Panc1 (cell line): Measurements from ENCODE around the gene SGPP1. TPM values are rescaled to one million over a fixed set of nuclear protein-coding genes. Genes with fewer than 3 reads are reported as not detected.

ENCODE experiments used
- ATAC-seq: fragments of 200-7000 bp; cut with Tn5 transposase; 2 replicates; pipeline ENCODE4 v1.9.1; 2020; ENCODE audit warnings: mild to moderate bottlenecking, moderate library complexity
- BruUV-seq: library from RNA; stranded (reverse); fragments of 400-500 nt; replicated peaks from 2 replicates; lab custom pipeline; 2021; lab: Mats Ljungman, UMichigan
- CTCF ChIA-PET: fragments of 300-600 bp; sonication (Branson Sonifier 250); formaldehyde crosslinking; loops from one replicate; lab custom pipeline; 2022; ENCODE audit warnings: antibody characterized with exemption; lab: Charles Lee
- POLR2A ChIA-PET: fragments of 300-600 bp; sonication (Branson Sonifier 250); formaldehyde crosslinking; loops from one replicate; lab custom pipeline; 2022; ENCODE audit warnings: antibody characterized with exemption; lab: Charles Lee
- DNase-seq: peaks from one replicate; pipeline ENCODE4 v3.0.0-alpha.2; 2010; ENCODE audit warnings: low read depth, low spot score
- H3K27ac ChIP-seq: 2 replicates; pipeline ENCODE4 v1.5.1; 2011; ENCODE audit warnings: mild to moderate bottlenecking, low read length, inconsistent platforms
- H3K27me3 ChIP-seq: fragments of 200-500 bp; sonication (Bioruptor generic); 2 replicates; pipeline ENCODE4 v1.6.0; 2014; ENCODE audit warnings: low read length, inconsistent platforms; ENCODE audit not compliant: control insufficient read depth, insufficient read depth
- H3K36me3 ChIP-seq: fragments of 200-500 bp; sonication (Bioruptor generic); 2 replicates; pipeline ENCODE4 v1.5.1; 2014; ENCODE audit warnings: inconsistent platforms, mild to moderate bottlenecking, low read length, moderate library complexity; ENCODE audit not compliant: control insufficient read depth, insufficient read depth
- H3K4me1 ChIP-seq: 2 replicates; pipeline ENCODE4 v1.5.1; 2011; ENCODE audit warnings: inconsistent platforms, mild to moderate bottlenecking, low read length, moderate library complexity; ENCODE audit not compliant: control insufficient read depth, insufficient read depth
- H3K4me3 ChIP-seq, 2 experiments: 2 replicates each; pipeline ENCODE4 v1.5.1; 2011 to 2012; ENCODE audit warnings: low read depth in 2 of 2, low read length in 2 of 2, mild to moderate bottlenecking in 2 of 2, inconsistent platforms in 1 of 2, moderate library complexity in 1 of 2
- H3K9me3 ChIP-seq: fragments of 200-500 bp; sonication (Bioruptor generic); 2 replicates; pipeline ENCODE4 v1.5.1; 2014; ENCODE audit warnings: low read depth, mild to moderate bottlenecking, inconsistent platforms, low read length, moderate library complexity; ENCODE audit not compliant: control insufficient read depth, insufficient read depth
- POLR2AphosphoS5 ChIP-seq: IDR thresholded peaks from 2 replicates; pipeline ENCODE4 v1.6.1; 2012; ENCODE audit warnings: mild to moderate bottlenecking, low read depth, low read length, moderate library complexity
- SIN3A ChIP-seq: IDR thresholded peaks from 2 replicates; pipeline ENCODE4 v1.6.1; 2012; ENCODE audit warnings: low read depth, mild to moderate bottlenecking, low read length, moderate library complexity, borderline replicate concordance; ENCODE audit not compliant: insufficient read depth
- TCF7L2 ChIP-seq: IDR thresholded peaks from 2 replicates; pipeline ENCODE4 v1.6.1; 2011; ENCODE audit warnings: mild to moderate bottlenecking, low read depth, low read length, inconsistent platforms
- in situ Hi-C: cut with HindIII; loops from 2 replicates; pipeline ENCODE4 v1.10.0; 2016; ENCODE audit warnings: low sequenced_read_pairs, low pct_unique_long_range_greater_than_20kb
- intact Hi-C: fragments of 100-400 bp; cut with micrococcal nuclease; formaldehyde crosslinking; loops from one replicate; pipeline ENCODE4 v1.10.0; 2022; ENCODE audit not compliant: unreplicated experiment
- total RNA-seq: library from RNA; stranded (reverse); gene quantifications from one replicate; pipeline ENCODE4 v1.2.1, GENCODE V29; 2021; ENCODE audit not compliant: unreplicated experiment
- TF ChIP-seq, protein P1 (sequence below): fragments of 450-650 bp; IDR thresholded peaks from 2 replicates; pipeline ENCODE4 v1.5.1; 2017; ENCODE audit warnings: mild to moderate bottlenecking
- TF ChIP-seq, protein P2 (sequence below), 2 experiments: IDR thresholded peaks; 2 replicates each; pipeline ENCODE4 v1.6.1; 2011 to 2012; ENCODE audit warnings: low read depth in 2 of 2, control low read depth in 1 of 2, low read length in 1 of 2, mild to moderate bottlenecking in 1 of 2, moderate library complexity in 1 of 2; ENCODE audit not compliant: insufficient read depth in 1 of 2

SGPP1 gene
- total RNA-seq, 1 experiment from 2014 or later, result 30.0 TPM

DNA sequence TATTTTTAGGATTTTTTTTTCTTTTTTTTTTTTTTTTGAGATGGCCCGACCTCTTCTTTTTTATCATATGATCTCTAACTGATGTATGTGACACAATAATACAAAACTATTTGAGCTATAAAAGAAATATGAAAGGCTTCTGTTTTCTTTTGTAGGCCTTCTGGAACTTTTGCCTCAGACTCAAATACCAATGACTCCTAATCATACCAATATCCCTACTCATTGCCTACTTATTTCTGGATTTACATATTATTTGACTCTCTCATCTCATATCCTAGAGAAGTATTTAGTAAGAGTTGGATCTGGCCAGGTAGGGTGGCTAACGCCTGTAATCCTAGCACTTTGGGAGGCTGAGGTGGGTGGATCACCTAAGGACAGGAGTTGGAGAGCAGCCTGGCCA is 73.5 kb downstream of the SGPP1 start:
- no peak overlapping the region for H3K4me3 ChIP-seq
- ATAC-seq (no peak), DNase-seq (no peak)
- H3K27me3 ChIP-seq, result no peaks in the 10 kb centered on the region
- H3K36me3 ChIP-seq, result no peaks in the 10 kb centered on the region
- H3K27ac ChIP-seq, result no peak overlapping the region
- in situ Hi-C loops, result no loop called here
- POLR2A ChIA-PET, result interaction anchor here (0.6 kb wide), 1 partner anchor 869 kb away, joined by 11 read pairs; no protein-coding TSS in a partner anchor
- CTCF ChIA-PET, result interaction anchor here (0.7 kb wide), 1 partner anchor 19 kb away, joined by 11 read pairs; no protein-coding TSS in a partner anchor
- H3K4me1 ChIP-seq, result no peaks in the 10 kb centered on the region
- TF ChIP-seq TCF7L2 (no peak), SIN3A (no peak), POLR2AphosphoS5 (no peak)
- TF ChIP-seq, protein P1, sequence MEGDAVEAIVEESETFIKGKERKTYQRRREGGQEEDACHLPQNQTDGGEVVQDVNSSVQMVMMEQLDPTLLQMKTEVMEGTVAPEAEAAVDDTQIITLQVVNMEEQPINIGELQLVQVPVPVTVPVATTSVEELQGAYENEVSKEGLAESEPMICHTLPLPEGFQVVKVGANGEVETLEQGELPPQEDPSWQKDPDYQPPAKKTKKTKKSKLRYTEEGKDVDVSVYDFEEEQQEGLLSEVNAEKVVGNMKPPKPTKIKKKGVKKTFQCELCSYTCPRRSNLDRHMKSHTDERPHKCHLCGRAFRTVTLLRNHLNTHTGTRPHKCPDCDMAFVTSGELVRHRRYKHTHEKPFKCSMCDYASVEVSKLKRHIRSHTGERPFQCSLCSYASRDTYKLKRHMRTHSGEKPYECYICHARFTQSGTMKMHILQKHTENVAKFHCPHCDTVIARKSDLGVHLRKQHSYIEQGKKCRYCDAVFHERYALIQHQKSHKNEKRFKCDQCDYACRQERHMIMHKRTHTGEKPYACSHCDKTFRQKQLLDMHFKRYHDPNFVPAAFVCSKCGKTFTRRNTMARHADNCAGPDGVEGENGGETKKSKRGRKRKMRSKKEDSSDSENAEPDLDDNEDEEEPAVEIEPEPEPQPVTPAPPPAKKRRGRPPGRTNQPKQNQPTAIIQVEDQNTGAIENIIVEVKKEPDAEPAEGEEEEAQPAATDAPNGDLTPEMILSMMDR, result no peak
- TF ChIP-seq, protein P2, sequence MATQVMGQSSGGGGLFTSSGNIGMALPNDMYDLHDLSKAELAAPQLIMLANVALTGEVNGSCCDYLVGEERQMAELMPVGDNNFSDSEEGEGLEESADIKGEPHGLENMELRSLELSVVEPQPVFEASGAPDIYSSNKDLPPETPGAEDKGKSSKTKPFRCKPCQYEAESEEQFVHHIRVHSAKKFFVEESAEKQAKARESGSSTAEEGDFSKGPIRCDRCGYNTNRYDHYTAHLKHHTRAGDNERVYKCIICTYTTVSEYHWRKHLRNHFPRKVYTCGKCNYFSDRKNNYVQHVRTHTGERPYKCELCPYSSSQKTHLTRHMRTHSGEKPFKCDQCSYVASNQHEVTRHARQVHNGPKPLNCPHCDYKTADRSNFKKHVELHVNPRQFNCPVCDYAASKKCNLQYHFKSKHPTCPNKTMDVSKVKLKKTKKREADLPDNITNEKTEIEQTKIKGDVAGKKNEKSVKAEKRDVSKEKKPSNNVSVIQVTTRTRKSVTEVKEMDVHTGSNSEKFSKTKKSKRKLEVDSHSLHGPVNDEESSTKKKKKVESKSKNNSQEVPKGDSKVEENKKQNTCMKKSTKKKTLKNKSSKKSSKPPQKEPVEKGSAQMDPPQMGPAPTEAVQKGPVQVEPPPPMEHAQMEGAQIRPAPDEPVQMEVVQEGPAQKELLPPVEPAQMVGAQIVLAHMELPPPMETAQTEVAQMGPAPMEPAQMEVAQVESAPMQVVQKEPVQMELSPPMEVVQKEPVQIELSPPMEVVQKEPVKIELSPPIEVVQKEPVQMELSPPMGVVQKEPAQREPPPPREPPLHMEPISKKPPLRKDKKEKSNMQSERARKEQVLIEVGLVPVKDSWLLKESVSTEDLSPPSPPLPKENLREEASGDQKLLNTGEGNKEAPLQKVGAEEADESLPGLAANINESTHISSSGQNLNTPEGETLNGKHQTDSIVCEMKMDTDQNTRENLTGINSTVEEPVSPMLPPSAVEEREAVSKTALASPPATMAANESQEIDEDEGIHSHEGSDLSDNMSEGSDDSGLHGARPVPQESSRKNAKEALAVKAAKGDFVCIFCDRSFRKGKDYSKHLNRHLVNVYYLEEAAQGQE (IDR thresholded peaks at IDR 0.05; ENCODE audit: insufficient read depth in 1 of 2, low read depth in 2 of 2, low read length in 1 of 2), result no peak
- no TSS peak for BruUV-seq
- no peaks in the 10 kb centered on the region for H3K9me3 ChIP-seq
- intact Hi-C loops, result no loop called here

DNA sequence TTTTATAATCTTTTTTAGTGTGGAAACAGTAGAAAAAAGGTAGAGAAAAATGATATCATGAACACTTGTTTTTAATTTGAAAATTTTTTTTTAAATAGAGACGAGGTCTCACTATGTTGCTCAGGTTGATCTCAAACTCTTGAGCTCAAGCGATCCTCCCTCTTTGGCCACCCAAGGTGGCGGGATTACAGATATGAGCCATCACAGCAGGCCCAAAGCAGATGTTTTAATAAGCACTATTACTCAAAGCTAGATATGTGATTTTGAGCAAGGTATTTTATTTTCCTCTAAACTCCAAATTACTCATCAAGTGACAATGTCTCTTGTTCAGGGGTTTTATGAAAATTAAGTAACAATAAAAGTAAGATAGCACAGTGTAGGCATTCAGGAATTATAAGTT is 75.5 kb downstream of the SGPP1 start:
- intact Hi-C loops, result no loop called here
- no peak for DNase-seq
- Histone ChIP-seq H3K27ac (no peak overlapping the region), H3K27me3 (no peaks in the 10 kb centered on the region), H3K9me3 (no peaks in the 10 kb centered on the region), H3K4me1 (no peaks in the 10 kb centered on the region), H3K36me3 (no peaks in the 10 kb centered on the region), H3K4me3 (no peak overlapping the region)
- BruUV-seq, result no TSS peak
- ChIA-PET POLR2A (interaction anchor here (0.7 kb wide), 1 partner anchor 11 kb away, joined by 11 read pairs; no protein-coding TSS in a partner anchor), CTCF (no interaction called here)
- ATAC-seq, result no peak
- TF ChIP-seq, protein P2 (IDR thresholded peaks at IDR 0.05; ENCODE audit: insufficient read depth in 1 of 2, low read depth in 2 of 2, low read length in 1 of 2), result no peak
- no peak for TF ChIP-seq TCF7L2
- TF ChIP-seq SIN3A, result no peak
- TF ChIP-seq, protein P1, result no peak
- in situ Hi-C loops, result no loop called here
